CD14-positive monocyte (primary cell): ENCODE results near the gene SRGAP1. TPM values are rescaled to one million over a fixed set of nuclear protein-coding genes. Genes with fewer than 3 reads are reported as not detected.

ENCODE experiments used
- DNase-seq, 3 donors: peaks; one replicate each; pipeline ENCODE4 v3.0.0-alpha.2; 2011 to 2022
- H2AFZ ChIP-seq: 2 replicates; pipeline ENCODE4 v1.6.0; 2012; ENCODE audit warnings: mild to moderate bottlenecking, low read depth, low read length, inconsistent platforms; ENCODE audit not compliant: insufficient read depth, poor library complexity, severe bottlenecking
- H3K27ac ChIP-seq, 2 donors: 1 replicate in 1 of 2; 2 replicates in 1 of 2; pipeline ENCODE4 v1.5.1; 2012 to 2013; ENCODE audit warnings: low read length in 2 of 2, control low read depth in 1 of 2, inconsistent platforms in 1 of 2, low read depth in 1 of 2, mild to moderate bottlenecking in 1 of 2
- H3K27me3 ChIP-seq, 2 donors: one replicate each; pipeline versions ENCODE4 v1.6.0 to v1.6.1; 2011 to 2013; ENCODE audit warnings: low read length in 2 of 2; ENCODE audit not compliant: control insufficient read depth in 2 of 2, insufficient read depth in 2 of 2
- H3K36me3 ChIP-seq, 2 donors: replicated peaks in 1 of 2; 1 replicate in 1 of 2; 2 replicates in 1 of 2; pipeline versions ENCODE4 v1.5.1 to v1.6.1; 2012 to 2013; ENCODE audit warnings: low read length in 2 of 2, control low read depth in 1 of 2, inconsistent platforms in 1 of 2, mild to moderate bottlenecking in 1 of 2; ENCODE audit not compliant: insufficient read depth in 2 of 2, control insufficient read depth in 1 of 2
- H3K4me1 ChIP-seq, 2 donors: 1 replicate in 1 of 2; 2 replicates in 1 of 2; pipeline versions ENCODE4 v1.5.1 to v1.6.1; 2012 to 2013; ENCODE audit warnings: low read length in 2 of 2, control low read depth in 1 of 2, inconsistent platforms in 1 of 2, mild to moderate bottlenecking in 1 of 2, moderate library complexity in 1 of 2; ENCODE audit not compliant: insufficient read depth in 2 of 2, control insufficient read depth in 1 of 2
- H3K4me2 ChIP-seq: replicated peaks from 2 replicates; pipeline ENCODE3; 2012; ENCODE audit warnings: low read length, moderate library complexity, mild to moderate bottlenecking; ENCODE audit not compliant: poor library complexity, severe bottlenecking; ENCODE audit errors: extremely low read depth
- H3K4me3 ChIP-seq, 3 experiments: fragments of 200-600 bp in 1 of 3; sonication (generic) in 1 of 3; replicated peaks in 1 of 3; 1 replicate in 2 of 3; 2 replicates in 1 of 3; pipeline ENCODE4 v1.5.1; 2011 to 2013; ENCODE audit warnings: low read length in 3 of 3, mild to moderate bottlenecking in 3 of 3, control low read depth in 2 of 3, low read depth in 2 of 3, inconsistent platforms in 1 of 3, moderate library complexity in 1 of 3
- H3K79me2 ChIP-seq: 2 replicates; pipeline ENCODE4 v1.6.0; 2012; ENCODE audit warnings: mild to moderate bottlenecking, control low read depth, inconsistent platforms, low read length, moderate library complexity; ENCODE audit not compliant: insufficient read depth
- H3K9ac ChIP-seq: 2 replicates; pipeline ENCODE4 v1.6.0; 2017; ENCODE audit warnings: low read length, mild to moderate bottlenecking; ENCODE audit not compliant: insufficient read depth, poor library complexity, severe bottlenecking
- H3K9me3 ChIP-seq, 2 donors: replicated peaks in 1 of 2; 1 replicate in 1 of 2; 2 replicates in 1 of 2; pipeline versions ENCODE4 v1.5.1 to v1.6.1; 2012 to 2013; ENCODE audit warnings: low read length in 2 of 2, control low read depth in 1 of 2; ENCODE audit not compliant: control insufficient read depth in 1 of 2, insufficient read depth in 1 of 2
- H4K20me1 ChIP-seq: 2 replicates; pipeline ENCODE4 v1.6.0; 2012; ENCODE audit warnings: mild to moderate bottlenecking, low read length, control low read depth, moderate library complexity; ENCODE audit not compliant: insufficient read depth
- H3K27ac Mint-ChIP-seq, 7 donors: one replicate each; pipeline ENCODE4 v1.8.0; 2020; ENCODE audit warnings: mild to moderate bottlenecking in 7 of 7, mixed read lengths in 7 of 7, moderate library complexity in 6 of 7, inconsistent platforms in 2 of 7
- H3K27me3 Mint-ChIP-seq, 3 donors: one replicate each; pipeline ENCODE4 v1.8.0; 2021 to 2022; ENCODE audit warnings: low read depth in 3 of 3, mild to moderate bottlenecking in 3 of 3, mixed read lengths in 3 of 3, moderate library complexity in 3 of 3, inconsistent platforms in 1 of 3
- H3K36me3 Mint-ChIP-seq, 2 donors: one replicate each; pipeline ENCODE4 v1.8.0; 2020; ENCODE audit warnings: mixed read lengths in 2 of 2, inconsistent platforms in 1 of 2, mild to moderate bottlenecking in 1 of 2
- H3K4me1 Mint-ChIP-seq: one replicate; pipeline ENCODE4 v1.8.0; 2020; ENCODE audit warnings: mild to moderate bottlenecking, mixed read lengths
- H3K4me3 Mint-ChIP-seq, 2 donors: one replicate each; pipeline ENCODE4 v1.8.0; 2020; ENCODE audit warnings: mild to moderate bottlenecking in 2 of 2, mixed read lengths in 2 of 2, moderate library complexity in 1 of 2
- H3K9me3 Mint-ChIP-seq, 7 donors: one replicate each; pipeline ENCODE4 v1.8.0; 2020 to 2022; ENCODE audit warnings: mixed read lengths in 7 of 7, mild to moderate bottlenecking in 6 of 7, moderate library complexity in 6 of 7, inconsistent platforms in 2 of 7
- CTCF ChIP-seq: fragments of 200-600 bp; IDR thresholded peaks from one replicate; pipeline ENCODE4 v1.8.0; 2022; ENCODE audit warnings: antibody characterized with exemption, mild to moderate bottlenecking
- WGBS: methylation state at CpG from one replicate; pipeline ENCODE4 v1.1.5; 2013; ENCODE audit warnings: missing lambda C conversion rate; ENCODE audit not compliant: insufficient coverage; 5-methylcytosine and 5-hydroxymethylcytosine counted together
- intact Hi-C, 2 donors: fragments of 100-400 bp; cut with micrococcal nuclease; formaldehyde crosslinking; loops; one replicate each; pipeline versions ENCODE4 v1.15.0 to v1.15.1; 2023
- polyA plus RNA-seq, 3 donors: library from polyadenylated mRNA; depleted of rRNA in 1 of 3; unstranded in 2 of 3; stranded (reverse) in 1 of 3; fragments of 300-500 nt in 2 of 3; fragments of >200 nt in 1 of 3; fragmentation: Illumina TruSeq in 2 of 3; gene quantifications; 1 replicate in 2 of 3; 2 replicates in 1 of 3; pipeline ENCODE4 v1.2.3, GENCODE V29; 2012 to 2021

Gene SRGAP1
- polyA plus RNA-seq, 3 donors = 0.05 to 0.52 (median 0.07) TPM

DNA sequence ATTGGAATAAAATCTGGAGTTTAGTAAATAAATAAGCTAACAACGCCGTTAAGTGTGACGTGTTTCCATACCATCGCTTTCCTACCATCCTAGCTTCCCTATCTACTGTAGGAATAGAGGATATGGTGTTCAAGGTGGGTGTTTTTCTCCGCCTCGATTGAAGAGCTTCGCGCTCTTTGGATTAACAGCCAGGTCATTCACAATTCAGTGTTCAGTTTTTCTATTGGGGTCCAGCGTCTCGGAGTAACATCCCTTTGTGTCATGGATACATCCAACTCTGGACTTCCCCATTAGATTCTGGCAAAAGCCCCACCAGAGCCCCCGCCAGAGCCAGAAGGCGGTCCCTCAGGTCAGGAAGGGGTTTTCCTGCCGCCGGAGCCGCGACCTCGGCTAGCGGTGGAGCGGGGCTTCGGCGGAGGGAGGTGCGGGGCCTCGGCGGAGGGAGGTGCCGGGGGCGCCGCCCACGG lies 1.2 kb upstream of the SRGAP1 start:
- Mint-ChIP-seq H3K4me1 (peaks cover 15% of the 10 kb centered on the region), H3K27ac (peak overlapping the region in 2 of 7 donors; percentile 25 to 50), H3K27me3 (peaks cover 23 to 27% (median 25%) of the 10 kb centered on the region in 3 donors), H3K9me3 (peaks cover 0 to 2% (median 0%) of the 10 kb centered on the region in 7 donors), H3K4me3 (peak overlapping the region; percentile 79 to 89), H3K36me3 (no peaks in the 10 kb centered on the region)
- Histone ChIP-seq H3K4me2 (peak overlapping the region; percentile 98), H2AFZ (peak overlapping the region; percentile 97), H3K4me3 (peak overlapping the region; percentile 65 to 92 (median 89)), H3K27me3 (peaks cover 8 to 15% of the 10 kb centered on the region in 2 donors), H4K20me1 (no peaks in the 10 kb centered on the region), H3K9me3 (no peaks in the 10 kb centered on the region), H3K27ac (no peak overlapping the region), H3K4me1 (peaks cover 11 to 17% of the 10 kb centered on the region in 2 donors), H3K9ac (peak overlapping the region; percentile 79), H3K36me3 (no peaks in the 10 kb centered on the region), H3K79me2 (no peaks in the 10 kb centered on the region)
- no peak for TF ChIP-seq CTCF
- DNase-seq = no peak
- intact Hi-C loops = loop anchor here in 1 of 2 donors (10.0 kb wide), 3 partner anchors 72 to 562 kb away; partner anchors contain the start of gene XPOT
- WGBS = 5% methylated on average over 22 of the region's 28 CpGs

GRCh38 chr12:63843721-63844390 lies 644 bp upstream of the SRGAP1 start:
- Histone ChIP-seq H3K4me1 (peaks cover 11 to 17% of the 10 kb centered on the region in 2 donors), H4K20me1 (no peaks in the 10 kb centered on the region)
- peaks cover 0 to 2% (median 0%) of the 10 kb centered on the region in 7 donors for H3K9me3 Mint-ChIP-seq

More at GRCh38 chr12:63843721-63844390, 644 bp upstream of the SRGAP1 start:
- Histone ChIP-seq H3K9ac (peak overlapping the region; percentile 79), H3K27me3 (peaks cover 8 to 15% of the 10 kb centered on the region in 2 donors), H3K36me3 (no peaks in the 10 kb centered on the region), H3K4me2 (peak overlapping the region; percentile 98), H3K27ac (peak overlapping the region in 1 of 2 donors; percentile 61), H2AFZ (peak overlapping the region; percentile 97), H3K9me3 (no peaks in the 10 kb centered on the region), H3K79me2 (no peaks in the 10 kb centered on the region), H3K4me3 (peak overlapping the region; percentile 65 to 92 (median 89))
- TF ChIP-seq CTCF = peak; percentile 97
- no peaks in the 10 kb centered on the region for H3K36me3 Mint-ChIP-seq
- H3K4me3 Mint-ChIP-seq = peak overlapping the region; percentile 79 to 89
- peak overlapping the region in 4 of 7 donors; percentile 33 to 50 (median 49) for H3K27ac Mint-ChIP-seq
- H3K27me3 Mint-ChIP-seq = peaks cover 23 to 27% (median 25%) of the 10 kb centered on the region in 3 donors
- DNase-seq = peak; percentile 84 to 87 (median 84)
- under 1% methylated on average over 80 of the region's 80 CpGs for WGBS
- H3K4me1 Mint-ChIP-seq = peaks cover 15% of the 10 kb centered on the region
- intact Hi-C loops = loop anchor here in 1 of 2 donors (10.0 kb wide), 3 partner anchors 71 to 561 kb away; partner anchors contain the start of gene XPOT
